HFFc6 (cell line): ENCODE data around the gene SUB1. TPM values are rescaled to one million over a fixed set of nuclear protein-coding genes. Genes with fewer than 3 reads are reported as not detected.

ENCODE experiments used
- DNase-seq: peaks from one replicate; pipeline ENCODE4 v3.0.0-alpha.2; 2018
- H3K27ac Mint-ChIP-seq: 2 replicates; pipeline ENCODE4 v1.8.0; 2020; ENCODE audit warnings: mild to moderate bottlenecking, mixed read lengths
- H3K27me3 Mint-ChIP-seq: 2 replicates; pipeline ENCODE4 v1.8.0; 2021; ENCODE audit warnings: mild to moderate bottlenecking, moderate library complexity, mixed read lengths; ENCODE audit not compliant: insufficient read depth
- H3K36me3 Mint-ChIP-seq: 2 replicates; pipeline ENCODE4 v1.8.0; 2021; ENCODE audit warnings: low read depth, mixed read lengths
- H3K4me1 Mint-ChIP-seq: 2 replicates; pipeline ENCODE4 v1.8.0; 2020; ENCODE audit warnings: low read depth, mixed read lengths
- H3K4me3 Mint-ChIP-seq: 2 replicates; pipeline ENCODE4 v1.8.0; 2020; ENCODE audit warnings: mild to moderate bottlenecking, moderate library complexity, mixed read lengths
- H3K9me3 Mint-ChIP-seq: 2 replicates; pipeline ENCODE4 v1.8.0; 2020; ENCODE audit warnings: mild to moderate bottlenecking, mixed read lengths
- CTCF ChIP-seq: fragments of 200-600 bp; sonication (generic); IDR thresholded peaks from 2 replicates; pipeline ENCODE4 v1.5.0; 2021; ENCODE audit warnings: antibody characterized with exemption, mild to moderate bottlenecking
- total RNA-seq, 6 experiments: library from RNA; stranded (reverse); fragmentation: NEBNext Ultra II Directional; extraction: Animal tissue kit (Norgen Biotek cat#: 25700); gene quantifications; 2 replicates in 1 of 6; 3 replicates in 5 of 6; pipeline ENCODE4 v1.2.3, GENCODE V29; 2021

SUB1 gene
- total RNA-seq, 6 experiments from 2014 or later: 288 to 354 (median 319) TPM

- no peak overlapping the region for H3K4me3 Mint-ChIP-seq
- no peak overlapping the region for H3K27ac Mint-ChIP-seq
- TF ChIP-seq CTCF: no peak
- no peaks in the 10 kb centered on the region for H3K36me3 Mint-ChIP-seq
- no peaks in the 10 kb centered on the region for H3K4me1 Mint-ChIP-seq
- no peaks in the 10 kb centered on the region for H3K9me3 Mint-ChIP-seq
- no peak for DNase-seq
- H3K27me3 Mint-ChIP-seq: no peaks in the 10 kb centered on the region
Observed at GRCh38 chr5:32618962-32619361, 33.6 kb downstream of the SUB1 start.

GRCh38 chr5:32621256-32621655 is 35.9 kb downstream of the SUB1 start:
- no peak for DNase-seq
- no peaks in the 10 kb centered on the region; the same call in 1 of the 2 replicates for H3K27me3 Mint-ChIP-seq

GRCh38 chr5:32625106-32625505 is 39.7 kb downstream of the SUB1 start:
- no peak for TF ChIP-seq CTCF
- Mint-ChIP-seq H3K4me1 (peaks cover 20% of the 10 kb centered on the region), H3K36me3 (no peaks in the 10 kb centered on the region), H3K27me3 (no peaks in the 10 kb centered on the region; the same call in 1 of the 2 replicates), H3K9me3 (no peaks in the 10 kb centered on the region), H3K27ac (no peak overlapping the region), H3K4me3 (no peak overlapping the region)
- no peak for DNase-seq

More at GRCh38 chr5:32621256-32621655, 35.9 kb downstream of the SUB1 start:
- Mint-ChIP-seq H3K9me3 (no peaks in the 10 kb centered on the region), H3K36me3 (no peaks in the 10 kb centered on the region), H3K4me3 (no peak overlapping the region), H3K27ac (no peak overlapping the region), H3K4me1 (no peaks in the 10 kb centered on the region)
- no peak for TF ChIP-seq CTCF

- DNase-seq: no peak
- H3K27me3 Mint-ChIP-seq: no peaks in the 10 kb centered on the region; the same call in 1 of the 2 replicates
- H3K36me3 Mint-ChIP-seq: no peaks in the 10 kb centered on the region
- H3K27ac Mint-ChIP-seq: no peak overlapping the region
- no peak for TF ChIP-seq CTCF
- no peak overlapping the region for H3K4me3 Mint-ChIP-seq
- no peaks in the 10 kb centered on the region for H3K9me3 Mint-ChIP-seq
- H3K4me1 Mint-ChIP-seq: peaks cover 20% of the 10 kb centered on the region
Observed at GRCh38 chr5:32625547-32625946, 40.2 kb downstream of the SUB1 start.

- no peak for TF ChIP-seq CTCF
- no peak for DNase-seq
- H3K27me3 Mint-ChIP-seq: no peaks in the 10 kb centered on the region; the same call in 1 of the 2 replicates
- no peak overlapping the region for H3K4me3 Mint-ChIP-seq
- no peaks in the 10 kb centered on the region for H3K36me3 Mint-ChIP-seq
- H3K27ac Mint-ChIP-seq: no peak overlapping the region
- no peaks in the 10 kb centered on the region for H3K9me3 Mint-ChIP-seq
- peaks cover 26% of the 10 kb centered on the region for H3K4me1 Mint-ChIP-seq
Observed at GRCh38 chr5:32627219-32627870, 42.0 kb downstream of the SUB1 start.
